Measurements from ENCODE around the gene RALGAPA1. TPM values are rescaled to one million over a fixed set of nuclear protein-coding genes. Genes with fewer than 3 reads are reported as not detected.

RALGAPA1 gene
- total and polyA plus RNA-seq, 2 of the 13 experiments (the other 11 are each of a cell fraction or from before 2014, with no cell fraction given), result 65.0 to 89.2 TPM

- no peak for ATAC-seq
- in situ Hi-C loops (cut with HindIII; ENCODE audit: extremely low pct_ligation_motif_present, low pct_unique_long_range_greater_than_20kb), result no loop called here
Observed at GRCh38 chr14:35578135-35578534, 231.0 kb downstream of the RALGAPA1 start.

GRCh38 chr14:35576856-35577255, 232.2 kb downstream of the RALGAPA1 start:
- in situ Hi-C loops (cut with HindIII; ENCODE audit: extremely low pct_ligation_motif_present, low pct_unique_long_range_greater_than_20kb), result no loop called here
- ATAC-seq (no peak), FAIRE-seq (no peak), DNase-seq (ENCODE audit: low spot score) (no peak)
- Histone ChIP-seq H3K4me3 (replicated peaks in 1 of 3; ENCODE audit: insufficient read depth in 1 of 3, low read depth in 2 of 3, low read length in 3 of 3) (no peak overlapping the region), H3K4me1 (ENCODE audit: insufficient read depth, low read length) (peaks cover 18% of the 10 kb centered on the region), H2AFZ (ENCODE audit: low read length) (no peak overlapping the region), H3K36me3 (replicated peaks in 1 of 2; ENCODE audit: control insufficient read depth in 1 of 2, insufficient read depth in 2 of 2, low read length in 2 of 2) (peaks cover 3 to 17% of the 10 kb centered on the region in 2 experiments), H3K9me3 (ENCODE audit: low read length) (no peaks in the 10 kb centered on the region), H3K27me3 (ENCODE audit: control insufficient read depth in 1 of 2, insufficient read depth in 2 of 2, low read length in 2 of 2) (no peaks in the 10 kb centered on the region), H3K79me2 (ENCODE audit: insufficient read depth, low read length) (no peaks in the 10 kb centered on the region), H3K9ac (ENCODE audit: insufficient read depth, low read depth, low read length) (no peak overlapping the region), H4K20me1 (ENCODE audit: insufficient read depth, low read length) (no peaks in the 10 kb centered on the region), H3K27ac (ENCODE audit: extremely low read length, insufficient read depth, low read length) (no peak overlapping the region), H3K4me2 (ENCODE audit: low read depth, low read length) (no peak overlapping the region)
- ChIA-PET CTCF (ENCODE audit: low intra/inter-chr PET ratio, low total read pairs) (no interaction called here), POLR2A (interaction anchor here (0.7 kb wide), 1 partner anchor 200 kb away, joined by 4 read pairs; no protein-coding TSS in a partner anchor)
- WGBS (ENCODE audit: low lambda C conversion rate), result 98% methylated on average over 1 of the region's 1 CpG
- TF ChIP-seq, protein P1, sequence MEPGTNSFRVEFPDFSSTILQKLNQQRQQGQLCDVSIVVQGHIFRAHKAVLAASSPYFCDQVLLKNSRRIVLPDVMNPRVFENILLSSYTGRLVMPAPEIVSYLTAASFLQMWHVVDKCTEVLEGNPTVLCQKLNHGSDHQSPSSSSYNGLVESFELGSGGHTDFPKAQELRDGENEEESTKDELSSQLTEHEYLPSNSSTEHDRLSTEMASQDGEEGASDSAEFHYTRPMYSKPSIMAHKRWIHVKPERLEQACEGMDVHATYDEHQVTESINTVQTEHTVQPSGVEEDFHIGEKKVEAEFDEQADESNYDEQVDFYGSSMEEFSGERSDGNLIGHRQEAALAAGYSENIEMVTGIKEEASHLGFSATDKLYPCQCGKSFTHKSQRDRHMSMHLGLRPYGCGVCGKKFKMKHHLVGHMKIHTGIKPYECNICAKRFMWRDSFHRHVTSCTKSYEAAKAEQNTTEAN (CRISPR knock-in tag; conservative IDR thresholded peaks at IDR 0.05), result no peak
- TF ChIP-seq ZNF567 (CRISPR knock-in tag; IDR thresholded peaks at IDR 0.05; ENCODE audit: borderline replicate concordance) (no peak), NKX3-1 (CRISPR knock-in tag; IDR thresholded peaks at IDR 0.05) (0 out of 2 replicates have a peak, but pooled peaks have one; percentile 31)
- intact Hi-C loops (cut with micrococcal nuclease; ENCODE audit: unreplicated experiment), result loop anchor here (2.0 kb wide), 1 partner anchor 42 kb away; the partner anchor contains the start of gene INSM2
- BruUV-seq (replicated peaks), result no TSS peak

More at GRCh38 chr14:35578135-35578534, 231.0 kb downstream of the RALGAPA1 start:
- intact Hi-C loops (cut with micrococcal nuclease; ENCODE audit: unreplicated experiment), result no loop called here
- FAIRE-seq (no peak), DNase-seq (ENCODE audit: low spot score) (no peak)
- no peak overlapping the region for H2AFZ ChIP-seq (ENCODE audit: low read length)
- TF ChIP-seq RBM22 (optimal IDR thresholded peaks at IDR 0.05; ENCODE audit: low read length) (no peak), SRY (CRISPR knock-in tag; IDR thresholded peaks at IDR 0.05) (no peak), CEBPG (CRISPR knock-in tag; IDR thresholded peaks at IDR 0.05) (peak; percentile 69), CEBPB (IDR thresholded peaks at IDR 0.05; ENCODE audit: borderline replicate concordance, low read depth, low read length) (peak; percentile 94; the same call in 1 of the 2 replicates), ZNF792 (CRISPR knock-in tag; IDR thresholded peaks at IDR 0.05) (no peak), MIXL1 (CRISPR knock-in tag; IDR thresholded peaks at IDR 0.05) (peak; percentile 48; the same call in 1 of the 2 replicates), RFX3 (CRISPR knock-in tag; IDR thresholded peaks at IDR 0.05) (no peak), RARG (CRISPR knock-in tag; IDR thresholded peaks at IDR 0.05; ENCODE audit: low read depth) (no peak)
- ChIA-PET POLR2A (no interaction called here), CTCF (ENCODE audit: low intra/inter-chr PET ratio, low total read pairs) (no interaction called here)
- no peaks in the 10 kb centered on the region for H4K20me1 ChIP-seq (ENCODE audit: insufficient read depth, low read length)
- no TSS peak for BruUV-seq (replicated peaks)
- H3K4me2 ChIP-seq (ENCODE audit: low read depth, low read length), result no peak overlapping the region
- no peak overlapping the region for H3K4me3 ChIP-seq (replicated peaks in 1 of 3; ENCODE audit: insufficient read depth in 1 of 3, low read depth in 2 of 3, low read length in 3 of 3)
- H3K27ac ChIP-seq (ENCODE audit: extremely low read length, insufficient read depth, low read length), result no peak overlapping the region
- H3K4me1 ChIP-seq (ENCODE audit: insufficient read depth, low read length), result peaks cover 18% of the 10 kb centered on the region
- no peak overlapping the region for H3K9ac ChIP-seq (ENCODE audit: insufficient read depth, low read depth, low read length)
- H3K36me3 ChIP-seq (replicated peaks in 1 of 2; ENCODE audit: control insufficient read depth in 1 of 2, insufficient read depth in 2 of 2, low read length in 2 of 2), result peaks cover 2 to 9% of the 10 kb centered on the region in 2 experiments; a peak in 4 of 5 replicates
- H3K9me3 ChIP-seq (ENCODE audit: low read length), result no peaks in the 10 kb centered on the region
- no peaks in the 10 kb centered on the region for H3K27me3 ChIP-seq (ENCODE audit: control insufficient read depth in 1 of 2, insufficient read depth in 2 of 2, low read length in 2 of 2)
- no peaks in the 10 kb centered on the region for H3K79me2 ChIP-seq (ENCODE audit: insufficient read depth, low read length)
- 95% methylated on average over 2 of the region's 2 CpGs for WGBS (ENCODE audit: low lambda C conversion rate)
